Fibroblast of peridontal ligament (primary cell): Measurements from ENCODE around the gene LPO.
A peak's percentile ranks its signal among the peaks of the same experiment; 100 is the strongest.

Source experiments
- DNase-seq: peaks from one replicate; pipeline ENCODE4 v3.0.0-alpha.2; 2010; ENCODE audit errors: extremely low read depth

Gene LPO

GRCh38 chr17:58262149-58262548 is 23.8 kb downstream of the LPO start:
- no peak for DNase-seq

GRCh38 chr17:58263773-58264172 is 25.4 kb downstream of the LPO start:
- DNase-seq: no peak

GRCh38 chr17:58264407-58265103 is 26.2 kb downstream of the LPO start:
- DNase-seq: no peak

- DNase-seq: no peak
Observed at GRCh38 chr17:58265271-58265670, 26.9 kb downstream of the LPO start.

GRCh38 chr17:58265902-58266875 is 27.8 kb downstream of the LPO start:
- no peak for DNase-seq

- no peak for DNase-seq
Observed at GRCh38 chr17:58267347-58268324, 29.3 kb downstream of the LPO start.

GRCh38 chr17:58268326-58268725 is 29.9 kb downstream of the LPO start:
- no peak for DNase-seq

- no peak for DNase-seq
Observed at GRCh38 chr17:58268774-58269556, 30.6 kb downstream of the LPO start.

GRCh38 chr17:58269557-58270291 is 31.3 kb downstream of the LPO start:
- no peak for DNase-seq

GRCh38 chr17:58270476-58271215 is 32.3 kb downstream of the LPO start:
- no peak for DNase-seq

- no peak for DNase-seq
Observed at GRCh38 chr17:58271216-58271931, 33.0 kb downstream of the LPO start.

- no peak for DNase-seq
Observed at GRCh38 chr17:58272367-58273280, 34.2 kb downstream of the LPO start.

GRCh38 chr17:58273453-58274104 is 35.2 kb downstream of the LPO start:
- no peak for DNase-seq

GRCh38 chr17:58275417-58275816 is 37.0 kb downstream of the LPO start:
- no peak for DNase-seq

- DNase-seq: no peak
Observed at GRCh38 chr17:58276423-58276822, 38.0 kb downstream of the LPO start.

- peak; percentile 4 for DNase-seq
Observed at GRCh38 chr17:58277107-58277801, 38.9 kb downstream of the LPO start.
